ENCODE results near the gene PLPP1.

PLPP1 gene

GRCh38 chr5:55454282-55454681 lies 80.5 kb downstream of the PLPP1 start:
- DNase-seq (ENCODE audit: insufficient read length, low spot score), result no peak
- FAIRE-seq, result no peak

GRCh38 chr5:55453211-55453610 lies 81.6 kb downstream of the PLPP1 start:
- DNase-seq (ENCODE audit: insufficient read length, low spot score) (no peak), FAIRE-seq (no peak)

GRCh38 chr5:55451976-55452375 lies 82.8 kb downstream of the PLPP1 start:
- FAIRE-seq (no peak), DNase-seq (ENCODE audit: insufficient read length, low spot score) (no peak)

GRCh38 chr5:55450050-55450765 lies 84.6 kb downstream of the PLPP1 start:
- FAIRE-seq, result no peak
- no peak for DNase-seq (ENCODE audit: insufficient read length, low spot score)

- FAIRE-seq (no peak), DNase-seq (ENCODE audit: insufficient read length, low spot score) (no peak)
Observed at GRCh38 chr5:55446640-55447351, 88.0 kb downstream of the PLPP1 start.

GRCh38 chr5:55445791-55446190 lies 89.0 kb downstream of the PLPP1 start:
- FAIRE-seq (no peak), DNase-seq (ENCODE audit: insufficient read length, low spot score) (no peak)

- no peak for FAIRE-seq
Observed at GRCh38 chr5:55441954-55442353, 92.8 kb downstream of the PLPP1 start.

GRCh38 chr5:55441107-55441771 lies 93.5 kb downstream of the PLPP1 start:
- DNase-seq (ENCODE audit: insufficient read length, low spot score) (no peak), FAIRE-seq (no peak)

More at GRCh38 chr5:55441954-55442353, 92.8 kb downstream of the PLPP1 start:
- no peak for DNase-seq (ENCODE audit: insufficient read length, low spot score)

GRCh38 chr5:55440188-55440646 lies 94.5 kb downstream of the PLPP1 start:
- no peak for DNase-seq (ENCODE audit: insufficient read length, low spot score)
- no peak for FAIRE-seq

- no peak for FAIRE-seq
- no peak for DNase-seq (ENCODE audit: insufficient read length, low spot score)
Observed at GRCh38 chr5:55438998-55439397, 95.8 kb downstream of the PLPP1 start.

GRCh38 chr5:55437859-55438206 lies 96.9 kb downstream of the PLPP1 start:
- DNase-seq (ENCODE audit: insufficient read length, low spot score) (no peak), FAIRE-seq (no peak)

- DNase-seq (ENCODE audit: insufficient read length, low spot score) (no peak), FAIRE-seq (no peak)
Observed at GRCh38 chr5:55437452-55437851, 97.3 kb downstream of the PLPP1 start.

- DNase-seq (ENCODE audit: insufficient read length, low spot score), result no peak
- no peak for FAIRE-seq
Observed at GRCh38 chr5:55432549-55432948, 102.2 kb downstream of the PLPP1 start.

- DNase-seq (ENCODE audit: insufficient read length, low spot score) (no peak), FAIRE-seq (peak; percentile 26)
Observed at GRCh38 chr5:55429613-55430253, 105.0 kb downstream of the PLPP1 start.

GRCh38 chr5:55429221-55429612 lies 105.5 kb downstream of the PLPP1 start:
- FAIRE-seq (no peak), DNase-seq (ENCODE audit: insufficient read length, low spot score) (no peak)

- DNase-seq (ENCODE audit: insufficient read length, low spot score) (no peak), FAIRE-seq (no peak)
Observed at GRCh38 chr5:55427157-55427556, 107.6 kb downstream of the PLPP1 start.

- FAIRE-seq, result no peak
- DNase-seq (ENCODE audit: insufficient read length, low spot score), result no peak
Observed at GRCh38 chr5:55426455-55426854, 108.3 kb downstream of the PLPP1 start.

GRCh38 chr5:55421074-55421529 lies 113.7 kb downstream of the PLPP1 start:
- DNase-seq (ENCODE audit: insufficient read length, low spot score) (no peak), FAIRE-seq (no peak)

- FAIRE-seq (no peak), DNase-seq (ENCODE audit: insufficient read length, low spot score) (no peak)
Observed at GRCh38 chr5:55418994-55419968, 115.5 kb downstream of the PLPP1 start.

- FAIRE-seq (no peak), DNase-seq (ENCODE audit: insufficient read length, low spot score) (no peak)
Observed at GRCh38 chr5:55416306-55416705, 118.5 kb downstream of the PLPP1 start.
